GM18511 (cell line): ENCODE measurements around the gene CAMK2N1.
"Not testable (repeated sequence)": the region's sequence is repeated elsewhere in the genome, so short reads cannot be mapped to it uniquely, and the experiment has no call there.

ENCODE experiments used
- ATAC-seq: cut with Tn5 transposase; IDR thresholded peaks from one replicate; pipeline ENCODE4 v1.9.1; 2021; ENCODE audit warnings: mild to moderate bottlenecking, moderate library complexity; ENCODE audit not compliant: unreplicated experiment

Gene CAMK2N1

DNA sequence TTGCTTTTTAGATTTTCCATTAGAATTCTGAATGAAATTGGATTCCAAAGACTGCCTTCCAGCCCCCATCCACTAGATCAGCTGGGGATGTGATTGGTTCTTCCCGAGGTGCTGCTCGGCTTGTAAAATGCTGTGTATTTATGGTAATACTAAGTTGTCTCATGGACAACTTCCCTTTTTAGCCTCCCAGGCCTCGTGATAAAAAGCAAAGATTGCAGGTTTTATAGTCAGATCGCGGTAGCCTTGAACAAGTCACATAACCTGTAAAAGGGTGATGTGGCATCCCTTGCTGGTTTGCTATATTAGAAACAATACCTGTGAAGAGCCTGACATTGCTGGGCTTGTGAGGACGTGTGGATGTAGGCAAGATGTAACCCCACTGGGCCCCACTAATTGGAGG, 11.5 kb upstream of the CAMK2N1 start:
- ATAC-seq = no peak

DNA sequence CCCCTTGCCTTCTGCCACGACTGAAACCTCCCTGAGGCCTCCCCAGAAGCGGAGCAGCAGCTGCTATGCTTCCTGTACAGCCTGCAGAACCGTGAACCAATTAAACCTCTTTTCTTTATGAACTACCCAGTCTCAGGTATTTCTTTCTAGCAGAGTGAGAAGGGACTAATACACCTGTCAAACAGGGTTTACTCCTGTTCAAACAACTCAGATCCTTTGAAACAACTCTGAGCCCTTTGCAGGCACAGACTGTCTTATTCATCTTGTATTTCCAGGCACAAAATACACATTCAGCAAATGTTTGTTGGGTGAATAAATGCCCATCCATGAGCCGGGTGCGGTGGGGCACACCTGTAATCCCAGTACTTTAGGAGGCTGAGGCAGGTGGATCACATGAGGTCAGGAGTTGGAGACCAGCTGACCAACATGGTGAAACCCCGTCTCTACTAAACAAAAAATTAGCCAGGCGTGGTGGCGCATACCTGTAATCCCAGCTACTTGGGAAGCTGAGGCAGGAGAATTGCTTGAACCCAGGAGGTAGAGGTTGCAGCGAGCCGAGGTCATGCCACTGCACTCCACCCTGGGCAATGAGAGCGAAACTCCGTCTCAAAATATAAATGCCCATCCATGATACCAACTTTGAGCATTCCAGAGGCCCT, 10.8 kb upstream of the CAMK2N1 start:
- not testable (repeated sequence) for ATAC-seq

DNA sequence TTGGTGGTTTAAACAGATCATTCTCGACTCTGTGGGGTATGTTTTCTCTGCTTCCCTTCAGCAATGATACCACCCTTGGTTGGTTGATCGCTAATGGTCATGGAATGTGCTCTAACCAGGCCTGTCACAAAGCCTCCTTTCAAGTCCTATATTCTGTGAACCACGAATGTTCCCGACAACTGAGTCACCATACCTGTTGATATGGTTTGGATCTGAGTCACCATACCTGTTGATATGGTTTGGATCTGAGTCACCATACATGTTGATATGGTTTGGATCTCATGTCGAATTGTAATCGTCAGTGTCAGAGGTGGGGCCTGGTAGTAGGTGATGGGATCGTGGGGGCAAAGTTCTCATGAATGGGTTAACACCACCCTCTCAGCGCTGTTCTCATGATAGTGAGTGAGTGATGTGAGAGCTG, 10.2 kb upstream of the CAMK2N1 start:
- ATAC-seq = no peak

DNA sequence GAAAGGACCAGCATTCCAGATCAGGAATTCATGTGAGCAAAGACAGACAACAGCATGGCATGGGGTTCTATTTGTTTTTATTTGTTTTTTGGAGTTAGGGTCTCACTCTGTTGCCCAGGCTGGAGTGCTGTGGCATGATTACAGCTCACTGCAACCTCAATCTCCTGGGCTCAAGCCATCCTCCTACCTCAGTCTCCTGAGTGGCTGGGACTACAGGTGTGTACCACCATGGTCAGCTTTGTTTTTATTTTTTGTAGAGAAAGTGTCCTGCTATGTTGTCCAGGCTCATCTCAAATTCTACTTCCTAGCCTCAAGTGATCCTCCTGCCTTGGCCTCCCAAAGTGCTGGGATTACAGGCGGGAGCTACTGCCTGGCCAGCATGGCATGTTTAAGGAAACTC, 9.7 kb upstream of the CAMK2N1 start:
- no peak for ATAC-seq

DNA sequence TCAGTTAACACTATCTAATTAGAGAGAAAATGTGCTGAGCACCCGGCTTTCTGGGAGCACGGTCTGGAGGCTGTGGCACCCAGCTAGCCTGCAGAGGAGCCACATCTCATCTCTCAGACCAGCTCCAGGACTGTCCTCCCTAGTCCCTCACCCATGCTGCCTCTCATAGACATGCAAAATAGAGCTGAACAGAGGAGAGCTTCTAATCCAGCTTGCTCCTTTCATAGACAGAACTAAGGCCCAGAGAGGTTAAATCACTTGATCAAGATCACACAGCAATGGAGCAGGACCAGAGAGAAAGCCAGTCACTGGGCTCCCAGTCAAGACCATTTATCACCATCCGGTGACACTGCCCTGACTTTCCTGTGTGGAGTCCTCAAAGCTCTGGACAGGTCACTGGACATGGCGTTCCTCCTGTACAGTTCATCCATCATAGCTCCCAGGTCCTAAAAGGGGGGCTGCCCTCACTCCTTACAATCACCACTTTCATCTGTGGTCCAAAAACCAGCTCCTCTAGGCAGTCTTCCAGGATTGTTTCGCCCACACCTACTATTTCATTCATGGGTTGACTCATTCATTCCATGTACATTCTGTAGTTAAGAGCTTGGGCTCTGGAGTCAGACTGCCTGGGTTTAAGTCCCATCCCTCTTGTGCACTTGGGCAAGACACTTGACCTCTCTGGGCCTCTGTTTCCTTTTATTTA, 8.8 kb upstream of the CAMK2N1 start:
- ATAC-seq = no peak

DNA sequence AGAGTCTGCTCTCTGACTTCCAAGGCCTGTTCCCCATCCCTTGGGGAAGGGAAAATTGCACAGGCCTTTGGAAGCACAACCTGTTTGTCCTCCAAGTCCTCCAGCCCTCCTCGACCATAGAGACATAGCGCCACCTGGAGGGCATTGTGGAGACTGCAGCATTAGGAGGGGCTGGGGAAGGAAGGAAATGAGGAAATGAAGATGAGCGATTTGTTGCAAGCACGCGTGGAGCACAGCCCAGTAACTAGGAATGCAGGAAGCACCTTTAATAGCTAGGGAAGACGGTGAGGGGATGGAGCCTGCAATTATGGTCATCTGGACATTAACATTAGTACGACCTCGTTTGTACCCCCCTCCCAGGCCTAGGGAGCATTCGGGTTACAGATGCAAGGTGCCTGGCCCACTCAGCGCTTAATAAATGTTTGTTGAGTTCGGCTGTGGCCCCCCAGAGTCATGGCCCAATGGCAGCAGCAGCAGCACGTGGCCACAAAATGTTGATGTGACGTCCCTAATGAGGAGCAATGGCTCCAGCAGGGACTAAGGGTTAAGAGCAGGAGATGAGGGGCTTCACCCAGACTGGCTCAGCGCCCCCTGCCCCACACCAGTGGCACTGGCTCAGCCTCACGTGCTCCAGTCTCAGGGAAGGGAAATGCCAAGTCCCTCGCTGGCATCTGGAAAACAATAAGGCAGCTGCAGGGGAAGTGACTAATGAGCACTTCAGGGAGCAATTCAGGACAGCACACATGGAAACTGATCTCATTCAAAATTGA, 8.0 kb upstream of the CAMK2N1 start:
- no peak for ATAC-seq

DNA sequence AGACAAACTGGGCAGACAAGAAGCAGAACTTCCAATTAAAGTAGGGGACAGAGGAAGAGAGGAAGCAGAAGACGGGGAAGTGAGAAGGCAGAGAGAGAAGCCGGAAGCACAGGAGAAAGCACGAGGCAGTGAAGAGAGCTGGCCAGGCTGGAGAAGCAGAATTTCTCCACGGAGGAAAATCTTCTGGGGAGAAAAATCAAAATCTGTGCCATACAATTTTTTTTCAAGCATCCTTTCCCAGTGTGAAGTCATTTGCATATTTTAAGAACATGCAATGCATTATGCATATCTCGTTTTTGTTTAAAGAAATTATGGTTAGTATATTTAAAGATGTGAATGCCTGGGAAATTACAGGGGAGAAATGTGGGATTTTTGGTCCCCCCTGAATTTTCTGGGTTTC, 7.3 kb upstream of the CAMK2N1 start:
- ATAC-seq = no peak

DNA sequence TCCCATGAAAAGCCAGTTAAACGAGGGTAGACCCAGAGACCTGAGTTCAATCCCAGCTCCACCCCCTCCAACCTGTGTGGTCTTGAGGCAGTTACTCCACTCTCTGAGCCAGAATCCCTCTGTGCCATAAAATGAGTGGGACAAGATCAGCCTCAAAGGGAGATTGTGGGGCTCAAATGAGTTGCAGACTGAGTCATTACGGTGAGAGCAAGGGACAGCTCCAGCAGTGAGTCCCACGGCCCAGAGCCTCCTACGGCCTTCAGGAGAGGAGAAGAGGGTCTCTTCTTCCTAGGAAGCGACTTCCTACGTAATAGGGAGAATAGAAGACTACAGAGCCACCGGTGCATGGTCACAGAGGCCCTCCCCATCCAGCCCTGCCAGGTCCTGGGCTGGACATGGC, 6.7 kb upstream of the CAMK2N1 start:
- no peak for ATAC-seq

DNA sequence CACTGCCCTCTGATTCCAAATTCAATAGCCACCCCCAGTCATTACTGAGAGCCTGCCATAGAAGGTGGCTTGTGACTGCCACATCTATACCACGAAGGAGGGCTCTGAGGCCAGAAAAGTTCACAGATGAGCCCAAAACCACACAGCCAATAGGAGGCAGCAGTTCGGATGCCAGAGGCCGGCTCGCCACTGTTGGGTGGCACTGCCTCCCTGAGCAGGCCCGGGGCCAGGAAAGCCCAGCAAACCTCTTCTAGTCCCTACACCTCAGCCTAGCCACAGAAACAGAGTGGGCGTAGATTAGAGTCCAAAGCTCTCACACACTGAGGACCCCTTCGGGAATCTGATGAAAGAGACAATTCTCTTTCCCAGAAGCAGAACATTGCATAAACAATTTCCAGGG, 5.9 kb upstream of the CAMK2N1 start:
- ATAC-seq = no peak

DNA sequence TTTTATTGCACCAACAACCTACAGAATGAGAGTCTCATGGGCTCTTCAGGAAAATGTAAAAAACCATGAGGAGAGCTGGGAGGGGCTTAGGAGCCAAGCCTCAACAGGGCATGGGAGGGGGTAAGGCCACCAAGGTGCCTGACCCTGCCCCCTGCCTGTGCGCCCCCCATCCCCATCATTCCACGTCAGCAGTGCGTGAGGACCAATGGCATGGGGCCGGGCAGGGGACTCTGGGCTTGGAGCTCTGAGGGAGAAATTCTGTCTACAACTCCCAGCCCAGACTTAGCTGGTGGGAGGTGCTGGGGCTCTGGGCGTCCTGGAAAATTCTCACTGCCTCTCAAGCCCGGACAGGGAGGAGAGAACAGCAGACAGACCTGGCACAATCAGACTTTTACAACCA, 5.2 kb upstream of the CAMK2N1 start:
- ATAC-seq = no peak

DNA sequence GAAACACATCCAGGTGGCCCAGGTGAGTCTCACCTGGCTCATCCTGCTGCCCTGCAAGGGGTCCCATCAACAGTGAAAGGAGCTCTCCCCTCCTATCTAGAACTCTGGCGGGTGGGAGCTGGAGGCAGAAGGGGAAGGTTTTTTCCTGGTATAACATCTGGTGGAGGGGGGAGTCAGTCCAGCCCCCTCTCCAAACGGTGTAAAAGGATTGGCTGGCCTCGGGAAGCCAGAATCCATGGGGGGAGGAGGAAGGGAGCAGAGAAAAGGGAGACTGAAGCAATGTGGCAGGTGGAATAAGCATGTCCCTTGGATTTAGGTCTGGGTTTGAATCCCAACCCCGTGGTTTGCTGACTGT, 1.2 kb upstream of the CAMK2N1 start:
- ATAC-seq = no peak

DNA sequence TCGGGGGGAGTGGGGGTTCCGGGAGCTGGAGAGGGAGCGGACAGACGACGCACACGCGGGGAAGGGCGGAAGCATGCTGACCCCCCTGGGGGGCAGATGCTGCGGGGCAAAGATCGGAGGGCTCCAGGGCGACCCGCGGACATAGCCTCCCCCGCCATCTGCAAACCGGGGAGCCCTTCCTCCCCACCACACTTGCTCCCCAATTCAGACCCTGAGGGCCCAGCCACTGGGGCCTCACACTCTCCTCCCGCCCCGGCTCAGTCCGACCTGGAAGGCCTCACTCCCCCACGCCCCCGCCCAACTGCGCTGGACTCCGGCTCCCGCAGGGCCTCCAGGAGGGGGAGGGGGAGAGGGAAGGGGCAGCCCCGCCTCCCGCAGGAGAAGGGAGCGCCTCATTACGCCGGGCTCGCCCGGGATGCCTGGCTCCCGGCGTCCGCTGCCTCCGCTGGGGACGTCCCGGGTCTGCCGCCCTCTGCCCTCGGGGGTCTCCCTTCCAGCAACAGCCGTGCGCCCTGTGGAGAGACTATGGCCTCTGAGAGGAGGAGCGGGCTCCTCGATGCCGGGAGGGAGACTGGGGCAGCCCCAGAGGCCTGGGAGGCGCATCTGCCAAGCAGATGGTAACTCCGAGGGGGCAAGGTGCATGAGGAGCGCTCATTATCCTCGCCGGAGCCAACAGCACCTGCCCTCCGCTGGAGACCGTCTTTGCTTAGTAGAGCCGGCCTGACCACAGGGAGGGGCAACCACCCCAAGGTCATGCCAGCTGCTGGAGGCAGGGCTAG, 636 bp upstream of the CAMK2N1 start:
- ATAC-seq = no peak

DNA sequence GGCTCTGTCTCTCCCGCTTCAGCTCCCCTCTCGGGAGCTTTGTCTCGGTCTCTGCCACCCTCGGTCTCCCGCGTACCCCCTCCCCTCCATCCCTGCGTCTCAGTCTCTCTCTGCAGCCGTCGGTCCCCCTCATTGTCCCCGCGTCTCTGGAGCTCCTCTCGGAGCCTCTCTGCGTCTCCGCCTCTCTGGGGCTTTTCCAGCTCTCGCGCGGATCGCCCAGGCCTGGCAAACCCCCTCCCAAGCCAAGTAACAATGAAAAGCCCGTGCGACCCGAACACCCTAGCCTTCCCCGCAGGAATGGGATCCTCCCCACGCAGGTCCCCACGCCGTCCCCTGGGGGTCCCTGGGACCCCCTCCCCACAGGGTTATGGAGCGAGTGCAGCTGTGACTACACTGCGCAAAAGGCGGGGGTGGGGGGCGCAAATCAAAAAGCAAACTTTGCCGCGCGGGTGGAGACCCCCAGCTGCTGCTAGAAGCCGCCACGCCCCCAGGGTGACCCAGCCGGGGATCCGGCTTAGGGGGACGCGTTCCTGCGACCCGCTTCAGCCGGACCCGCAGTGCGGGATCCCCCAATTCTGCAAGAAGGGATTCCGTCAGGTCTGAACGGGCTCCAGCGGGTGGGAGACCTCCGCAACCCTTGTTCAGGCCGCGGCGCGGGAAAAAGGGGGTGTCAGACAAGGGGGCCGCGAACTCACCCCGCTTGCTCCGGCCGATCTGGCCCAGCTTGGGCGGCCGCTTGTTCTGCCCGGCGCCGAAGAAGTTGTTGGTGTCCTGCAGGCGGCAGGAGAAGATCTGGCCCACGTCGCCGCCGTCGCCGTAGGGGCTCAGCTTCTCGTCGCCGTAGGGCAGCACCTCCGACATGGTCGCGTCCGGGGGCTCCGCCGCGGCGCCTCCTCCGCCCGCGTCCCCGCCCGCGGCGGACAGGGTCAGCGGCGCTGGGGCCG, 1.2 kb downstream of the CAMK2N1 start:
- no peak for ATAC-seq

DNA sequence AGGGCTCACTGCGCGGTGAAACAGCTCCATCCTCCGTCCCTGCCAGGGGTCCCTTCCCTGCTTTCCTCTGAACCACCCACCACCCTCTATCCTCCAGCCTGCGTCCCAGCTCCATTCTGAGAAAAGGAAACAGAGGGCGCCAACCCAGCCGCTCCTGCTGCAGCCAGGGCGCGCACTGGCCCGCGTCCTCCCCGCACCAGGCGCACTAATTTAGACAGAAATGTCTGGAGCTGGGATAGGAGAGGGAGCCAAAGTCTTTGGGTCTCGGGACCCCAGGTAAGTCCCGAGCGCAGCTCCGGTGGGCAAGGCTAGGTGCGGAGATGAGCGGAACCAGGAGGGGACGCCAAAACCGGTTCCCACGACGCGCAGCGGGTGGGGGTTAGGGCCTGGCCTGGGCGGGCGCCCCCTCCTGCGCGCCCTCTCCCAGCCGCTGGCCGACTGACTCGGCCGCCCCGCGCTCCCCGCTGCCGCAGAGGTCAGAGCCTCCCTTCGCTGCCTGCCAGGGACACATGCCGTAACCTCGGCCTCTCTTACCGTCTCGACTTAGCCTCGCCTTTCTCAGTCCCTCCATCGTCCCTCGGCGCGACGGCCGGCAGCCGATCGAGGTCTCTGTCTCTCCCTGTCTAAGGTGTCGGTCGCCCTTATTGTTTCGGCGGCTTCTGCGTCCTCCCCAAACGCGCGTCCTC, 2.0 kb downstream of the CAMK2N1 start:
- no peak for ATAC-seq

DNA sequence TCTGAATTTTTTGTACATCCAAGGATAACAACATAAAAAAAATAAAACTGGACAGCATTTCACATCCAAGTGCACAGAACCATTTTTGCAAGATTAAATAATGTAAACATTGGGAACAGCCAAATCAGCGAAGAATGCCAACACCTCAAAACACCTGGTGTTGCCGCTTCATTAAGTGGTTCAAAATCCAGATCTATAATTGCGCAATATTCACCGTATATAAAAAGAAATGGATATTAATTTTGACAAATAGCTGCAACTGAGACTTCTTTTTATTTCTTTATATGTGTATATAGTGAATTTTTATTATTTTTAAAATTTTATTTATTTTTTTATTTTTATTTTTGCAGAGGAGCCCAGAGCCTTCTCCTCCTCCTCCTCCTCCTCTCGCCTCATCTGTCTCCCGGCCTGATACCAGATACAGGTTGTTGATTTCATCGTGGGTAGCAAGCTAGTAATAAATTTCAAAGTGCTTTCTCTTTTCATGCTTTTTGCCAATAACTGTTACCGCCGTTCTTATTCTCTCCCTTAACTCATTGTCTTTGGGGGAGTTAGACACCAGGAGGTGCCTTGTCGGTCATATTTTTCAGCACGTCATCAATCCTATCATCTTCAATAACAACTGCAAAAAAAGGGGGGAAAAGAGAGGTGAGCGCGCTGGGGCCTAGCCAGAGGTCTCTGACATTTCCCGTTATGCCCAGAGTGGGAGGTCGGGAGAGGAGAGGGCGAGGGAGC, 2.7 kb downstream of the CAMK2N1 start:
- ATAC-seq = no peak

DNA sequence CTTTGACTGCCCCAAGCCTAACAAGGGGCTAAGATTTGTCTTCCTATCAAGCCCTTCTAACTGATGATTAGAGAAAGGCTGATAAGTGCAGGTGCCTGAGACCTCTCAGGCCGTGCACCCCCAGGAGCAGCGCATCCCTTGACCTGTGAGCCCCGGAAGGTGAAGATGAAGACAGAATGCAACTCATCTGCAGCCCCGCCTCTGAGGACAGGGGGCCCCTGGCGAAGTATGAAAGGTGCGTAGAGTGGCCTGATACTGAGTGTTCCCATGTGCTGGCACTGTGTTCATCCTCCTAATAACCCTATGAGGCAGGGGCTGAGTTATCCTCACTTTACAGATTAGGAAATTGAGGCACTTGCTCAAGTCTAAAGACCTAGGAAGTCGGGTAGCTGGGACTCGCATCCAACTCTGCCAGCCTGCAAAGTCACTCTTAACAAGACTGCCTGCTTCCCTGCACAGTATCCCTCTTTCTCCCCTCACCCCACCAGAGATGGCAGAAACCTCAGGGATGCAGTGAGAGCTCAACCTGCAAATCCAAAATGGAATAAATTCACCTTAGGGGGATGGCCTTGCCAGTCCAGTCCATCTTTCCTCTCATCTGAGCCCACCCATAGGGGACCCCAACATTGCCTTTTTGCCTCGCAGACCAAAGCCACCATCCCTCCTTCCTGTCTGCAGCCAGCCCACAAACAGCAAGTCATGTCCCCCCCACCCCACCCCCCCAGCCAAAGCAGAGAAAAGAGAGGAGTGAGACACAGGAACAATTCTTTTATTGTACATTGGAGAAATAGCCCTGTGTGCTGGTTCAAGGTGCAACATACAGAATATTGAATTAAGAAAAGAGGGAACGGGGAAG, 4.1 kb downstream of the CAMK2N1 start:
- no peak for ATAC-seq

DNA sequence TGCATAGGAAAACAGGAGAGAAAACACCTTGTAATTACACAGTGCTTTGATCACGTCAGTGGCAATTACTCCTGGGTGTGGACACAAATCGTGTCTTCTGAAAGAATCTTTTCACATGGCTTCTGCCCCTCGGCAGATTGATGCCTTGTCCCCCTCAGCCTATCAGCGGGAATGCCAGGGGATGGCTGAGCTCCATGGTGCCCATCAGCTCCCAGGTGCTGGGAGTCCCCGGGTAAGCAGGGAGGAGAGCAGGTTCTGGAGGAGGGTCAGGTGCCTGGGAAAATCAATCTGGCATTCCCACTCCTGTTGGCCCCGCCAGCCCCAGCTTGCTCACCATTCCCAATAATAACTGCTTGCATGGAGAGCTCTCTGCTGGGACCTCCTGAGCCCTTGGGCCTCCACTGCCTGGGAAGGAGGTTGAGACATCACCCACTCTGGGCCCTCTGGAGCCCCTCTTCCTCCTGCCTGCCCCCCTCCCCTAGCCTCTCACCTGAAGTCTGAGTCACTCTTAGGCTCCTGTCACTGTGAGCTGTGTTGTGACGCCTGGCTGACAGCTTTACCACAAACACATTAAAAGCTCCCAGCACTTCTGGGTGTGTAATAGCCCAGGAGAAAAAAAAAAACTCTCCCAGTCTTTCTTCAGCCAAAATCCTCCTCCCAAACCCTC, 4.9 kb downstream of the CAMK2N1 start:
- ATAC-seq = no peak
